Measurements from ENCODE around the gene ADAMTS6.

GRCh38 chr5:65243161-65243560 lies 238.6 kb downstream of the ADAMTS6 start:
- TF ChIP-seq CTCF (IDR thresholded peaks at IDR 0.05; ENCODE audit: insufficient read depth, low read length) (no peak), POLR2AphosphoS5 (IDR thresholded peaks at IDR 0.05; ENCODE audit: low read depth) (no peak), SPI1 (IDR thresholded peaks at IDR 0.05; ENCODE audit: borderline replicate concordance, low read depth) (no peak), GABPA (IDR thresholded peaks at IDR 0.05; ENCODE audit: low read depth) (no peak), REST (IDR thresholded peaks at IDR 0.05; ENCODE audit: insufficient replicate concordance, low read depth) (no peak)
